HG03442 (cell line): ENCODE measurements around the gene PIK3CB.
"Not testable (repeated sequence)": the region's sequence is repeated elsewhere in the genome, so short reads cannot be mapped to it uniquely, and the experiment has no call there.

Source experiments
- ATAC-seq: cut with Tn5 transposase; IDR thresholded peaks from one replicate; pipeline ENCODE4 v1.9.1; 2021; ENCODE audit warnings: mild to moderate bottlenecking, moderate library complexity; ENCODE audit not compliant: unreplicated experiment

PIK3CB gene

DNA sequence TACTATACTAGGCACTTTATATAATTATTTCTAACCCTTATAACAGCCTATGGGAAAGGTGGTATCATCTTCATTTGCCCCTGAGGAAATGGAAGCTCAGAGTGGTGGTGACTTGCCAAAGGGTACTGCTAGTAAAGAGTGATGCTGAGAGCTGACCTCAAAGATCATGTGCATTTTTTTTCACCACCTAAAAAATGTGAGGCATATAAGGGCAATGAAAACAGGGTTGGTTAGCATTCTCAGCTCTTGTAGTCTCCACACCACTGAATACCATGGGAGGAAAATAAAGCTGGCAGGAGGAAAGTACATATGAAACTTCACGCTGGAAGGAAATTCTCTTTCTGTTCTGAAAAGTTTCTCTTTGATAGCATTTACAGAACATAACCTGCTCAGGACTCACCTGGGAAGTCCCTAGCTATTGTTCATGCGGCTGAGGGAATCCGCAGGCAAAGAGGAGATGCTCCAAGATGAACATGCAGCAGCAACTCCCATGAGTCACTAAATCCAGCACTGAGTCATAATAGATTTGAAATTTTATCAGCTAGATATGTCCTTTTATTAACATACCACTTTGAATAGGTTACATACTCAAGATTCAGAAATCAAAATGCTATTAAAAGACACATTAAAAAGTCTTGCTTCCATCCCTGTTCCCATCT lies 208.9 kb downstream of the PIK3CB start:
- no peak for ATAC-seq

DNA sequence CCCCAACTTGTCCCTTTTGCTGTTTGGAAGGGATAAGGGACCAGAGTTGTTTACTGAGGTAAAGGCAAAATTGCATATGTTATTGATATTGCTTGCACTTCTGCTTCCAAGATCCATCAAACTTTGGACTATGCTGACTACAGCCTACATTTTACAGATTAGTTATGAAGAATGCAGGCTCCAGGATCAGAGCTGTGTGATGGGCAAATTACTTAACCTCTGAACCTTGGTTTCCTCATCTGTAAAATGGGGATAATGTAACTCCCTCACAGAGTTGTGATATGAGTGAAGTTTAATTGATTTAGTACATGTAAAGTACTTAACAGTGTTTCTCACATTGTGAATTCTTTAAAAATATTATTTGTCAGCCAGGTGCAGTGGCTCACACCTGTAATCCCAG lies 210.2 kb downstream of the PIK3CB start:
- no peak for ATAC-seq

DNA sequence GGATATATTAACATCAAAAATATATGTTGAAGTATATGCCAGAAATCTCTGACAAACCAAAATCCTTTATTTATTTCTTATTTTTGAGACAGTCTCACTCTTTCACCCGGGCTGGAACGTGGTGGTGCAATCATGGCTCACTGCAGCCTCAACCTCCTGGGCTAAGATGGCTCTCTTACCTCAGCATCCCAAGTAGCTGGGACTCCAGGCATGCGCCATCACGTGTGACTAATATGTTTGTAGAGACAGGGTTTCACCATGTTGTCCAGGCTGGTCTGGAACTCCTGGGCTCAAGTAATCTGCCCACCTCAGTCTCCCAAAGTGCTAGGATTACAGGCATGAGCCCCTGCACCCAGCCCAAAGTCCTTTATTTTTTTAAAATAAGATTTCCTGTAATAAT lies 214.3 kb downstream of the PIK3CB start:
- no peak for ATAC-seq

- ATAC-seq: no peak
These were observed 219.3 kb downstream of the PIK3CB start for GRCh38 chr3:138615462-138615861.

DNA sequence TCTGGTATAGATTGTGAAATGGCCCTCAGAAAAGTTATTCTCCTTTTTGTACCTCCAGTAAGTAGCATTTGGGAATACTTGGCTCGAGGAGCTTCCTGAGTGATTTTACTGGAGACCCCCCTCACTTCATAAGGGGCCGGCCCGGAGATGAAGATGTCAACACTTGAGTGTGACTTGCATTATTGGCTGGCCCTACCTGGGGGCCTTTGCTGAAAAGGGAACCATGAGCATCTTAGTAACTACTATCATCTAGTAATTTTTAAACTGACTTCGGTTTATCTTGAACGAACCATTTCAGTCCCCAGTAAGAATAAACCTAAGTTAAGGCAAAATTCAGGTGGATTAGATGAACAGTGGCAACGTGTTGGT lies 224.8 kb downstream of the PIK3CB start:
- ATAC-seq: no peak

DNA sequence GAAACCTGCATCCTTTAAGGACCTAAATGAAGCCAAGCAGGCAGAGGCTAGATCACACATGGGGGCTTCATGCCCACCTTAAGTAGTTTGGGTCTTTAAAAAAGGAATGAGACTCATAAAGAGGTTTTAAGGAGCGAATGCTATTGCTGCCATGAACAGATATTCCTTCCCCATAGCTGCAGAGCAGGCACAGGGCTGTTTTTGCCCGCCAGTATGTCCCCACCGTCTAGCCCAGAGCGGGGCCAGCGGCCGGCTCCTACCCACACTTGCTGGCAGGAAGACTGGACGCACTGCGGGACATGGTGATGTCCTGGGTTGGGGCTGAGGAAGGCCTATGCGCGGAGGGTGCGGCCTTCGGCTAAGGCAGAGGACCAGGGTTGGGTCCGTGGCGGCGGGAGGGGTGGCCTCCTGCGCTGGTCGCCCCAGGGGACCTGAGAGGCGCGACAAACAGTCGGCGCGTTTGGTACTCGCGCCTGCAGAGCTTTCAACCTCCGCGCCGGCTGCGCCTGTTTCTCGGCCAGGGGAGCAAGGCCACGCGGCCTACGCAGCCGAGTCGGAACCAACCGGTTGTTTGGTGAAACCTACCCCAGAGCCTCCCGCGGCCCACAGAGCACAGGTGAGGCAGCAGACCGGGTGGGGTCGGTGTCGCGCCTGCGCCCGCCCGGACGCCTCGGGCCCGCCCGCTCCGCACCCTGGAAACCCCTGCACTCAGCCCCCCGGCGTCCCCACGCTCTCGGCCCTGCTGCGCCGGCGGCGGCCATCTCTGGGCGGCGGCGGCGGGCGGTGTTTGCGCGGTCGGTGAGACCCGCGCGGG lies 226.2 kb downstream of the PIK3CB start, which contains the start of gene FAIM:
TSS of gene FAIM (plus strand) at position 450 of the 814 bp plus-strand sequence. CDS start 10,956 bp downstream, outside the sequence.
- peak; percentile 72 for ATAC-seq

- ATAC-seq: not testable (repeated sequence)
These were observed 230.6 kb downstream of the PIK3CB start for GRCh38 chr3:138604106-138604595.
